Prostate gland (tissue), 2 donors: ENCODE measurements around the gene KCNMB4.

Experiments
- POLR2A ChIP-seq: fragments of 450-650 bp; IDR thresholded peaks from one replicate; pipeline ENCODE4 v1.6.1; 2016; ENCODE audit warnings: antibody characterized with exemption, mild to moderate bottlenecking
- POLR2AphosphoS5 ChIP-seq: sonication (generic); formaldehyde crosslinking; IDR thresholded peaks from one replicate; pipeline ENCODE4 v1.6.1; 2017; ENCODE audit warnings: antibody characterized with exemption
- TF ChIP-seq, protein P1 (sequence below), 4 experiments: fragments of 200-600 bp in 2 of 4; fragments of 450-650 bp in 2 of 4; sonication (generic) in 2 of 4; IDR thresholded peaks; 1 replicate in 3 of 4; 2 replicates in 1 of 4; pipeline ENCODE4 v1.5.1; 2016 to 2019; ENCODE audit warnings: antibody characterized with exemption in 4 of 4, mild to moderate bottlenecking in 2 of 4, moderate library complexity in 2 of 4

DNA sequence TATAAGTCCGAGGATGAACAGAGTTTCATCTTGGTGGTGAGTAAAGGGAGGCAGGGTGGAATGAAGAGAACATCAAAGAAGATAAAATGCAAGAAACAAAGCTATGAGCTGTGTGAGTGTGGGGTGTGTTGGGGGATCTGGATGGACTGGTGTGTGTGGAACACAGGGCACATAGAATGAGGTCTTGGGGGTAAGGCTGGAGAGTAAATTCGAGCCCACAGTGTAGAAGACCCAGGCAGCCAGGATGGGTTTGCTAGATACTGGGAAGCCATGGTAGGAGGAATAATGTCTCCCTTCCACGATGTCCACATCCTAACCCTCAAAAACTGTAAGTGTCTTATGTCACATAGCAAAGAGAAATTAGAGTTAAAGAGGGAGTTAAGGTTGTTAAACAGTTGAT, 6.8 kb downstream of the KCNMB4 start:
- TF ChIP-seq POLR2A (no peak), POLR2AphosphoS5 (no peak)
- TF ChIP-seq, protein P1, sequence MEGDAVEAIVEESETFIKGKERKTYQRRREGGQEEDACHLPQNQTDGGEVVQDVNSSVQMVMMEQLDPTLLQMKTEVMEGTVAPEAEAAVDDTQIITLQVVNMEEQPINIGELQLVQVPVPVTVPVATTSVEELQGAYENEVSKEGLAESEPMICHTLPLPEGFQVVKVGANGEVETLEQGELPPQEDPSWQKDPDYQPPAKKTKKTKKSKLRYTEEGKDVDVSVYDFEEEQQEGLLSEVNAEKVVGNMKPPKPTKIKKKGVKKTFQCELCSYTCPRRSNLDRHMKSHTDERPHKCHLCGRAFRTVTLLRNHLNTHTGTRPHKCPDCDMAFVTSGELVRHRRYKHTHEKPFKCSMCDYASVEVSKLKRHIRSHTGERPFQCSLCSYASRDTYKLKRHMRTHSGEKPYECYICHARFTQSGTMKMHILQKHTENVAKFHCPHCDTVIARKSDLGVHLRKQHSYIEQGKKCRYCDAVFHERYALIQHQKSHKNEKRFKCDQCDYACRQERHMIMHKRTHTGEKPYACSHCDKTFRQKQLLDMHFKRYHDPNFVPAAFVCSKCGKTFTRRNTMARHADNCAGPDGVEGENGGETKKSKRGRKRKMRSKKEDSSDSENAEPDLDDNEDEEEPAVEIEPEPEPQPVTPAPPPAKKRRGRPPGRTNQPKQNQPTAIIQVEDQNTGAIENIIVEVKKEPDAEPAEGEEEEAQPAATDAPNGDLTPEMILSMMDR (IDR thresholded peaks at IDR 0.05) = no peak
